ENCODE results near the gene ZNF302.

DNA sequence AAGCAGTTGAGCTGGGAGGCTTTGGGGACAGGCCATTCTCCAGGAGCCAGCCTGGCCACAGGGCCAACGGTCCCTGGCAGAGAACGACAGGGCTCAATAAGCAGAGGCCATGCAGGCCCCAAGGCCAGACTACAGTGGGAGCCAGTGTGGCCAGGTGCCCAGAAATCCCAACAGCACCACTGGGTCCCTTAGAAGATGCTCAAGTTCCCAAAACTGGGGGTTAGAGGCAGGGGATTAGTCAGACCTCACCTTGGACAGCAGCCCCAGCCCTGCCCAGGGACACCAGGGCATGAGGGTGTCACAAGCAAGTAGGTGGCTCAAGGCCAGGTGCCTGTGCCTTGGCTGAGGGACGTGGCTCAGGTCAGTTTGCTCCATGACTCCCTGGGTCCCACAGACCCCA, 13.3 kb upstream of the ZNF302 start:
- TF ChIP-seq CTCF (IDR thresholded peaks at IDR 0.05; ENCODE audit: low read depth, low read length) (no peak), MYC (IDR thresholded peaks at IDR 0.05; ENCODE audit: low read depth, low read length) (no peak)
